ENCODE results near the gene ACTR2. TPM values are rescaled to one million over a fixed set of nuclear protein-coding genes. Genes with fewer than 3 reads are reported as not detected.
"Not testable (repeated sequence)": the region's sequence is repeated elsewhere in the genome, so short reads cannot be mapped to it uniquely, and the experiment has no call there.

The ACTR2 gene
- total and polyA plus RNA-seq, 10 donors: 106 to 348 (median 193) TPM

- no peak overlapping the region for H3K27ac ChIP-seq
These were observed 86.3 kb downstream of the ACTR2 start for GRCh38 chr2:65313954-65314256.

GRCh38 chr2:65314801-65315441 is 87.3 kb downstream of the ACTR2 start:
- no peak overlapping the region for H3K4me3 ChIP-seq
- H3K4me1 ChIP-seq: peaks cover under 1 to 11% (median 4%) of the 10 kb centered on the region in 6 donors
- H3K9me3 ChIP-seq: no peaks in the 10 kb centered on the region
- H3K27me3 ChIP-seq (replicated peaks in 1 of 7): no peaks in the 10 kb centered on the region
- no peak for DNase-seq
- peaks cover 3 to 57% (median 20%) of the 10 kb centered on the region in 6 donors for H3K36me3 ChIP-seq
- intact Hi-C loops (cut with DNase I; ENCODE audit: low total_unique reads): no loop called here
- TF ChIP-seq, protein P1, sequence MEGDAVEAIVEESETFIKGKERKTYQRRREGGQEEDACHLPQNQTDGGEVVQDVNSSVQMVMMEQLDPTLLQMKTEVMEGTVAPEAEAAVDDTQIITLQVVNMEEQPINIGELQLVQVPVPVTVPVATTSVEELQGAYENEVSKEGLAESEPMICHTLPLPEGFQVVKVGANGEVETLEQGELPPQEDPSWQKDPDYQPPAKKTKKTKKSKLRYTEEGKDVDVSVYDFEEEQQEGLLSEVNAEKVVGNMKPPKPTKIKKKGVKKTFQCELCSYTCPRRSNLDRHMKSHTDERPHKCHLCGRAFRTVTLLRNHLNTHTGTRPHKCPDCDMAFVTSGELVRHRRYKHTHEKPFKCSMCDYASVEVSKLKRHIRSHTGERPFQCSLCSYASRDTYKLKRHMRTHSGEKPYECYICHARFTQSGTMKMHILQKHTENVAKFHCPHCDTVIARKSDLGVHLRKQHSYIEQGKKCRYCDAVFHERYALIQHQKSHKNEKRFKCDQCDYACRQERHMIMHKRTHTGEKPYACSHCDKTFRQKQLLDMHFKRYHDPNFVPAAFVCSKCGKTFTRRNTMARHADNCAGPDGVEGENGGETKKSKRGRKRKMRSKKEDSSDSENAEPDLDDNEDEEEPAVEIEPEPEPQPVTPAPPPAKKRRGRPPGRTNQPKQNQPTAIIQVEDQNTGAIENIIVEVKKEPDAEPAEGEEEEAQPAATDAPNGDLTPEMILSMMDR (IDR thresholded peaks at IDR 0.05 in 8 of 11, conservative IDR thresholded peaks at IDR 0.05 in 3 of 11): no peak
- no peak for TF ChIP-seq POLR2A (IDR thresholded peaks at IDR 0.05)
- TF ChIP-seq POLR2AphosphoS5 (IDR thresholded peaks at IDR 0.05): no peak
- WGBS, 5 donors: 84 to 92% (median 89%) methylated on average over 8 of the region's 8 CpGs
- H3K27ac ChIP-seq: no peak overlapping the region

More at GRCh38 chr2:65313954-65314256, 86.3 kb downstream of the ACTR2 start:
- Histone ChIP-seq H3K9me3 (no peaks in the 10 kb centered on the region), H3K27me3 (replicated peaks in 1 of 7) (no peaks in the 10 kb centered on the region), H3K4me1 (peaks cover 2 to 21% (median 9%) of the 10 kb centered on the region in 6 donors), H3K4me3 (no peak overlapping the region), H3K36me3 (peaks cover 3 to 57% (median 20%) of the 10 kb centered on the region in 6 donors)
- DNase-seq: no peak
- intact Hi-C loops (cut with DNase I; ENCODE audit: low total_unique reads): no loop called here
- 96 to 99% (median 97%) methylated on average over 24 of the region's 24 CpGs for WGBS, 5 donors
- TF ChIP-seq, protein P1 (IDR thresholded peaks at IDR 0.05 in 8 of 11, conservative IDR thresholded peaks at IDR 0.05 in 3 of 11): no peak
- TF ChIP-seq POLR2A (IDR thresholded peaks at IDR 0.05): no peak
- TF ChIP-seq POLR2AphosphoS5 (IDR thresholded peaks at IDR 0.05): no peak

DNA sequence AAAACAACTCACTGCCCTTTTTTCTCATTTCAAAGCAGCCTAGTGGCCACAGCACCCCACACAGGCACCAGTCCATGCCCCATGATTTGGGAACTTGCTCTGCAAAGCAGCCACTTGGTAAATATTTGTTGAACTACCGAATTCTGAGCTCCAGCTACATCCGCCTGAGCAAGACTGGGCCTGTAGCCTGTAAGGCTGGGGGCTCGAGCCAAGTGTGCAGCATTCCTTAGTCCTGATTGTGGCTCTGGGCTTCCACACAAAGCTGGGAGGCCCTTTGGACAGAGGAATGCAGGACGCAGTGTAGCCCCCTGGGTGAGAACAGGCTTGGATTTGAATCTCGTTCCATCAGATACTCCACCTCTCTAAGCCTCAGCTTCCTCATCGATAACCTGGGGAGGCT is 88.4 kb downstream of the ACTR2 start:
- Histone ChIP-seq H3K27ac (no peak overlapping the region), H3K36me3 (peaks cover 3 to 57% (median 20%) of the 10 kb centered on the region in 6 donors), H3K4me1 (no peaks in the 10 kb centered on the region), H3K9me3 (no peaks in the 10 kb centered on the region), H3K4me3 (no peak overlapping the region), H3K27me3 (replicated peaks in 1 of 7) (no peaks in the 10 kb centered on the region)
- no peak for TF ChIP-seq POLR2A (IDR thresholded peaks at IDR 0.05)
- TF ChIP-seq, protein P1 (IDR thresholded peaks at IDR 0.05 in 8 of 11, conservative IDR thresholded peaks at IDR 0.05 in 3 of 11): no peak
- TF ChIP-seq POLR2AphosphoS5 (IDR thresholded peaks at IDR 0.05): no peak
- DNase-seq: no peak
- intact Hi-C loops (cut with DNase I; ENCODE audit: low total_unique reads): no loop called here
- WGBS, 5 donors: 70 to 81% (median 77%) methylated on average over 6 of the region's 6 CpGs

DNA sequence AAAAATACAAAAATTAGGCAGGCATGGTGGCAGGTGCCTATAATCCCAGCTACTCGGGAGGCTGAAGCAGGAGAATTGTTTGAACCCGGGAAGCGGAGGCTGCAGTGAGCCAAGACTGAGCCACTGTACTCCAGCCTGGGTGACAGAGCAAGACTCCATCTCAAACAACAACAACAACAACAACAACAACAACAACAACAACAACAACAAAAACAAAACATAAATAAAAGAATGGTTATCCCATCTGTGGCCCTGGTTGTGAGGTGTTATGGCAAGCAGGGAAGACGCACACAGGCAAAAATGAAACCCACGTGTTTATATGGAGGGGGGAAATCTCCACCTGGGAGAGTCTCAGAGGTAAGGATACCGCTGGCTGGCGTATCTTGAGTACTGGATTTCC is 89.7 kb downstream of the ACTR2 start:
- intact Hi-C loops (cut with DNase I; ENCODE audit: low total_unique reads); H3K4me3 ChIP-seq; H3K27ac ChIP-seq; DNase-seq; H3K9me3 ChIP-seq; H3K4me1 ChIP-seq; H3K27me3 ChIP-seq (replicated peaks in 1 of 7): not testable (repeated sequence)
- 91 to 96% (median 96%) methylated on average over 6 to 7 of the region's 7 CpGs for WGBS, 5 donors
- H3K36me3 ChIP-seq: peaks cover 3 to 44% (median 20%) of the 10 kb centered on the region in 6 donors

All from spleen (tissue), 11 donors.